ENCODE results near the gene KCTD16.

GRCh38 chr5:144458216-144458615 lies 287.5 kb downstream of the KCTD16 start:
- TF ChIP-seq PATZ1 (CRISPR knock-in tag; IDR thresholded peaks at IDR 0.05; ENCODE audit: borderline replicate concordance) (no peak), BACH2 (CRISPR knock-in tag; IDR thresholded peaks at IDR 0.05; ENCODE audit: borderline replicate concordance) (no peak), ZNF565 (CRISPR knock-in tag; conservative IDR thresholded peaks at IDR 0.05; ENCODE audit: low read depth) (no peak), PPARA (CRISPR knock-in tag; IDR thresholded peaks at IDR 0.05; ENCODE audit: borderline replicate concordance) (no peak)
